Activated CD8-positive, alpha-beta memory T cell treated with anti-CD3 and anti-CD28 coated beads for 1 hour (primary cell): Measurements from ENCODE around the gene CHID1.

Experiments used
- DNase-seq, 2 donors: peaks; one replicate each; pipeline ENCODE4 v3.0.0-alpha.2; 2020; ENCODE audit warnings: low read depth in 1 of 2; ENCODE audit errors: extremely low read depth in 1 of 2

CHID1 gene

GRCh38 chr11:933142-933851 is 22.7 kb upstream of the CHID1 start:
- no peak for DNase-seq

GRCh38 chr11:932435-932834 is 21.8 kb upstream of the CHID1 start:
- no peak for DNase-seq

GRCh38 chr11:931385-931784 is 20.8 kb upstream of the CHID1 start:
- DNase-seq: no peak

- no peak for DNase-seq
Measured at GRCh38 chr11:929405-929804, 18.8 kb upstream of the CHID1 start.

GRCh38 chr11:928786-929185 is 18.2 kb upstream of the CHID1 start:
- DNase-seq: no peak

GRCh38 chr11:927871-928270 is 17.3 kb upstream of the CHID1 start:
- DNase-seq: no peak

- DNase-seq: no peak
Measured at GRCh38 chr11:926341-926916, 15.8 kb upstream of the CHID1 start.

- DNase-seq: peak; percentile 64 to 91
Measured at GRCh38 chr11:925496-926301, 15.1 kb upstream of the CHID1 start, which contains the start of gene AP2A2. Gene AP2A2 (plus strand): TSS chr11:925870. CDS start chr11:926022, 152 bp downstream.

GRCh38 chr11:925158-925495 is 14.5 kb upstream of the CHID1 start:
- DNase-seq: no peak

GRCh38 chr11:924406-925157 is 14.0 kb upstream of the CHID1 start:
- DNase-seq: no peak

GRCh38 chr11:923691-924405 is 13.2 kb upstream of the CHID1 start:
- no peak for DNase-seq

GRCh38 chr11:921921-922678 is 11.5 kb upstream of the CHID1 start:
- no peak for DNase-seq

GRCh38 chr11:917426-917825 is 6.8 kb upstream of the CHID1 start:
- DNase-seq: no peak

GRCh38 chr11:914747-915501 is 4.3 kb upstream of the CHID1 start:
- DNase-seq: no peak

GRCh38 chr11:914204-914603 is 3.6 kb upstream of the CHID1 start:
- DNase-seq: no peak

GRCh38 chr11:913043-913442 is 2.4 kb upstream of the CHID1 start:
- no peak for DNase-seq

- DNase-seq: no peak
Measured at GRCh38 chr11:912266-912665, 1.7 kb upstream of the CHID1 start.

- no peak for DNase-seq
Measured at GRCh38 chr11:911890-912219, 1.2 kb upstream of the CHID1 start.
